ENCODE data around the gene NCBP1. TPM values are rescaled to one million over a fixed set of nuclear protein-coding genes. Genes with fewer than 3 reads are reported as not detected.
"Not testable (repeated sequence)": the region's sequence is repeated elsewhere in the genome, so short reads cannot be mapped to it uniquely, and the experiment has no call there.

Gene NCBP1
- 42.3 and 55.9 TPM in 2 replicates for total RNA-seq (ENCODE audit: low replicate concordance)

GRCh38 chr9:97632985-97633858, at the start of gene NCBP1, which contains the start of gene TSTD2:
NCBP1 (plus strand) TSS chr9:97633821; CDS start chr9:97633882, 61 bp downstream.
TSTD2 (minus strand) TSS chr9:97633368; CDS start chr9:97627562, 5,806 bp downstream.
- Mint-ChIP-seq H3K27me3 (ENCODE audit: insufficient read depth, low read depth) (peaks cover 2% of the 10 kb centered on the region), H3K4me3 (peak within 1 kb of the TSS; percentile 88), H3K36me3 (no peaks in the 10 kb centered on the region), H3K4me1 (peaks cover 33% of the 10 kb centered on the region), H3K9me3 (no peaks in the 10 kb centered on the region), H3K27ac (peak within 1 kb of the TSS; percentile 99)
- peak within 1 kb of the TSS; percentile 82 for H2AFZ ChIP-seq (replicated peaks)
- peaks cover 86% of the 10 kb centered on the region for H3K79me2 ChIP-seq (ENCODE audit: low read depth)
- peak within 1 kb of the TSS; percentile 77 for H3K9ac ChIP-seq
- TF ChIP-seq EZH2phosphoT487 (IDR thresholded peaks at IDR 0.05) (no peak), CTCF (IDR thresholded peaks at IDR 0.05) (no peak), EZH2 (IDR thresholded peaks at IDR 0.05) (no peak)
- peaks cover 30% of the 10 kb centered on the region for H3K4me1 ChIP-seq
- peak within 1 kb of the TSS; percentile 90 for H3K4me2 ChIP-seq
- H3K27me3 ChIP-seq = no peaks in the 10 kb centered on the region
- peaks cover 35% of the 10 kb centered on the region for H3F3A ChIP-seq (ENCODE audit: low read depth)
- peak; percentile 99 for DNase-seq (ENCODE audit: low spot score)
- peaks cover 51% of the 10 kb centered on the region for H4K20me1 ChIP-seq (ENCODE audit: low read depth)
- no peaks in the 10 kb centered on the region for H3K36me3 ChIP-seq
- H3K27ac ChIP-seq = peak within 1 kb of the TSS; percentile 98
- peak within 1 kb of the TSS; percentile 85 for H3K4me3 ChIP-seq
- no peaks in the 10 kb centered on the region for H3K9me3 ChIP-seq (ENCODE audit: low read depth)

- H3K27me3 ChIP-seq; H3F3A ChIP-seq (ENCODE audit: low read depth); H3K9ac ChIP-seq; H3K36me3 ChIP-seq; H3K4me2 ChIP-seq; H3K9me3 ChIP-seq (ENCODE audit: low read depth); DNase-seq (ENCODE audit: low spot score); H3K79me2 ChIP-seq (ENCODE audit: low read depth); H3K4me1 ChIP-seq; H3K4me1 Mint-ChIP-seq; H4K20me1 ChIP-seq (ENCODE audit: low read depth); H3K4me3 Mint-ChIP-seq; H3K4me3 ChIP-seq; H3K27me3 Mint-ChIP-seq (ENCODE audit: insufficient read depth, low read depth); H3K27ac ChIP-seq; H3K27ac Mint-ChIP-seq; H2AFZ ChIP-seq (replicated peaks); H3K36me3 Mint-ChIP-seq: not testable (repeated sequence)
- peaks cover 11% of the 10 kb centered on the region for H3K9me3 Mint-ChIP-seq
Observed at GRCh38 chr9:97584778-97585177, 48.8 kb upstream of the NCBP1 start.

- H3F3A ChIP-seq (ENCODE audit: low read depth); H4K20me1 ChIP-seq (ENCODE audit: low read depth); H3K4me3 ChIP-seq; DNase-seq (ENCODE audit: low spot score); H2AFZ ChIP-seq (replicated peaks); H3K4me3 Mint-ChIP-seq; H3K4me1 ChIP-seq; H3K4me2 ChIP-seq; H3K9ac ChIP-seq; H3K36me3 Mint-ChIP-seq; H3K27me3 ChIP-seq; H3K36me3 ChIP-seq; H3K27me3 Mint-ChIP-seq (ENCODE audit: insufficient read depth, low read depth); H3K4me1 Mint-ChIP-seq; H3K79me2 ChIP-seq (ENCODE audit: low read depth); H3K27ac ChIP-seq; H3K27ac Mint-ChIP-seq; H3K9me3 ChIP-seq (ENCODE audit: low read depth): not testable (repeated sequence)
- peaks cover 11% of the 10 kb centered on the region for H3K9me3 Mint-ChIP-seq
Observed at GRCh38 chr9:97586909-97587308, 46.7 kb upstream of the NCBP1 start.

- no peak overlapping the region for H3K27ac Mint-ChIP-seq
- no peaks in the 10 kb centered on the region for H3K27me3 Mint-ChIP-seq (ENCODE audit: insufficient read depth, low read depth)
- Histone ChIP-seq H3K4me2 (no peak overlapping the region), H3K4me1 (no peaks in the 10 kb centered on the region), H3K27me3 (no peaks in the 10 kb centered on the region), H4K20me1 (ENCODE audit: low read depth) (no peaks in the 10 kb centered on the region), H3K9ac (no peak overlapping the region), H3K4me3 (no peak overlapping the region), H3K9me3 (ENCODE audit: low read depth) (peaks cover 5% of the 10 kb centered on the region), H3K36me3 (no peaks in the 10 kb centered on the region), H3K27ac (no peak overlapping the region), H2AFZ (replicated peaks) (no peak overlapping the region), H3K79me2 (ENCODE audit: low read depth) (no peaks in the 10 kb centered on the region), H3F3A (ENCODE audit: low read depth) (no peaks in the 10 kb centered on the region)
- no peak overlapping the region for H3K4me3 Mint-ChIP-seq
- DNase-seq (ENCODE audit: low spot score) = no peak
- H3K9me3 Mint-ChIP-seq = peaks cover 11% of the 10 kb centered on the region
- TF ChIP-seq EZH2 (IDR thresholded peaks at IDR 0.05) = no peak
- TF ChIP-seq CTCF (IDR thresholded peaks at IDR 0.05) = peak; percentile 31
- no peaks in the 10 kb centered on the region for H3K36me3 Mint-ChIP-seq
- peaks cover 5% of the 10 kb centered on the region for H3K4me1 Mint-ChIP-seq
Observed at GRCh38 chr9:97591535-97591934, 42.1 kb upstream of the NCBP1 start.

Data from neural progenitor cell (in vitro differentiated cells).